Thoracic aorta (tissue), 2 donors: ENCODE measurements around the gene MYO6. TPM values are rescaled to one million over a fixed set of nuclear protein-coding genes. Genes with fewer than 3 reads are reported as not detected.

ENCODE experiments used
- ATAC-seq: fragments of 150-250 bp; one replicate; pipeline ENCODE4 v1.8.0; 2017; ENCODE audit warnings: low read depth; ENCODE audit not compliant: insufficient number of reproducible peaks, low FRiP score
- DNase-seq: peaks from one replicate; pipeline ENCODE4 v3.0.0-alpha.2; 2020; ENCODE audit warnings: low spot score
- H3K27ac ChIP-seq, 2 donors: fragments of 200-600 bp; sonication (generic); 1 replicate in 1 of 2; 2 replicates in 1 of 2; pipeline ENCODE4 v1.5.1; 2016; ENCODE audit warnings: mild to moderate bottlenecking in 2 of 2, moderate library complexity in 2 of 2
- H3K27me3 ChIP-seq: fragments of 200-600 bp; sonication (generic); replicated peaks from 2 replicates; pipeline ENCODE4 v1.6.0; 2016; ENCODE audit warnings: mild to moderate bottlenecking; ENCODE audit not compliant: insufficient read depth
- H3K36me3 ChIP-seq: fragments of 200-600 bp; sonication (generic); one replicate; pipeline ENCODE4 v1.5.1; 2016
- H3K4me1 ChIP-seq, 2 donors: fragments of 200-600 bp; sonication (generic); 1 replicate in 1 of 2; 2 replicates in 1 of 2; pipeline versions ENCODE4 v1.5.1 to v1.6.0; 2016; ENCODE audit warnings: low read depth in 2 of 2, mild to moderate bottlenecking in 1 of 2; ENCODE audit not compliant: control insufficient read depth in 1 of 2
- H3K4me3 ChIP-seq: fragments of 200-600 bp; sonication (generic); 2 replicates; pipeline ENCODE4 v1.5.1; 2016; ENCODE audit warnings: mild to moderate bottlenecking
- H3K9me3 ChIP-seq: fragments of 200-600 bp; sonication (generic); 2 replicates; pipeline ENCODE4 v1.5.1; 2016
- total RNA-seq, 2 donors: library from RNA; depleted of rRNA; stranded (reverse); fragments of >200 nt; gene quantifications; one replicate each; pipeline versions ENCODE4 v1.1.0 to v1.2.3, GENCODE V29; 2016
- TF ChIP-seq, protein P1 (sequence below): fragments of 200-600 bp; sonication (generic); IDR thresholded peaks from one replicate; pipeline ENCODE4 v1.5.1; 2019; ENCODE audit warnings: antibody characterized with exemption

MYO6 gene
- total RNA-seq, 2 donors from 2014 or later, result 23.8 to 30.1 TPM

DNA sequence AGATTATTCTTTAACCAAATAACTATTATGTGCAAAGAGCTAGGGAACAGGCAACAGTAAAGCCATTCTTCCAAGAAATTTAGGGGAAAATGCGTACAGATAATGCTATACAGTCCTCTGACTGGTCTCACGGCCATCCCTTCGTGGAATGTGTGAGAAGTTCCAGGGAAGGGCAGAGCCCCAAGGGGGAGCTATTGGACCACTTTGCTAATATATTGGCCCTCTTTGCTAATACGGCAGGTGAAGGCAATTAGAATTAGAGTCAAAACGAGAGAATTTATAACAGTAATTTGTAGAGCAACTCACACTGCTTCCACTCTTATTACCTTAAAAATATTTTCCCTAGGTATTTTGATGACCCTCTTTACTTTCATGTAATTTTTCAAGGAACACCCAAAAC, 183.0 kb downstream of the MYO6 start:
- H3K27me3 ChIP-seq, result no peaks in the 10 kb centered on the region
- DNase-seq (no peak), ATAC-seq (no peak)
- no peak overlapping the region for H3K4me3 ChIP-seq
- TF ChIP-seq, protein P1, sequence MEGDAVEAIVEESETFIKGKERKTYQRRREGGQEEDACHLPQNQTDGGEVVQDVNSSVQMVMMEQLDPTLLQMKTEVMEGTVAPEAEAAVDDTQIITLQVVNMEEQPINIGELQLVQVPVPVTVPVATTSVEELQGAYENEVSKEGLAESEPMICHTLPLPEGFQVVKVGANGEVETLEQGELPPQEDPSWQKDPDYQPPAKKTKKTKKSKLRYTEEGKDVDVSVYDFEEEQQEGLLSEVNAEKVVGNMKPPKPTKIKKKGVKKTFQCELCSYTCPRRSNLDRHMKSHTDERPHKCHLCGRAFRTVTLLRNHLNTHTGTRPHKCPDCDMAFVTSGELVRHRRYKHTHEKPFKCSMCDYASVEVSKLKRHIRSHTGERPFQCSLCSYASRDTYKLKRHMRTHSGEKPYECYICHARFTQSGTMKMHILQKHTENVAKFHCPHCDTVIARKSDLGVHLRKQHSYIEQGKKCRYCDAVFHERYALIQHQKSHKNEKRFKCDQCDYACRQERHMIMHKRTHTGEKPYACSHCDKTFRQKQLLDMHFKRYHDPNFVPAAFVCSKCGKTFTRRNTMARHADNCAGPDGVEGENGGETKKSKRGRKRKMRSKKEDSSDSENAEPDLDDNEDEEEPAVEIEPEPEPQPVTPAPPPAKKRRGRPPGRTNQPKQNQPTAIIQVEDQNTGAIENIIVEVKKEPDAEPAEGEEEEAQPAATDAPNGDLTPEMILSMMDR, result no peak
- H3K27ac ChIP-seq, result peak overlapping the region; percentile 43 to 55
- no peaks in the 10 kb centered on the region for H3K36me3 ChIP-seq
- H3K9me3 ChIP-seq, result no peaks in the 10 kb centered on the region
- peaks cover 0 to 18% of the 10 kb centered on the region in 2 donors for H3K4me1 ChIP-seq

DNA sequence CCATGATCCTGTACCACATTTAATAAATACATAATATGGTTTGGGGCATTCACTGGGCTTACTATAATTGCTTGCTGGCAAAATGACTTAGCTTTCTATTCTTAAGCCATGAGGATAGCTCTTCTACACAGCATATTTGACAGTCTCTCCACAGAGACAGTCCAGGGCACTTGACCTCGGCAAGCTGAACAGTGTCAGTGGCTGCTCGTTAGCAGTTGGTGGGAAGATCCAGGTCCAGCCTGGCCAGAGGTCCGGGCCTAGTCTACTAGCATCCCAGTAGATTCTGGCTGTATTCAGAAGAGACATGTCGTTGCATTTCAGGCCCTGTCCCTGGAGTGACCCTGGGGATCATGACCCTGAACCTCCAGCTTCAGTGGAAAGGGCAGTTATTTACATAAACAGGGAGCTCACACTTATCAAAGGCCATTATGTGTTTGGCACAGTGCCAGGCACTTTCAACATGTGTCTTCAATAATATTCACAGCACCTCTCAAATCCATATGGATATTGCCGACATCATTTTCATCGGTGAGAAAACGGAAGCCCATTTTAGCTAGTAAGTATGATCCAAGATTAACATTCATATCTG, 184.4 kb downstream of the MYO6 start:
- H3K27me3 ChIP-seq, result no peaks in the 10 kb centered on the region
- H3K36me3 ChIP-seq, result no peaks in the 10 kb centered on the region
- H3K4me1 ChIP-seq, result peaks cover 0 to 18% of the 10 kb centered on the region in 2 donors
- no peak overlapping the region for H3K4me3 ChIP-seq
- DNase-seq (no peak), ATAC-seq (no peak)
- TF ChIP-seq, protein P1, result no peak
- H3K9me3 ChIP-seq, result no peaks in the 10 kb centered on the region
- no peak overlapping the region for H3K27ac ChIP-seq

DNA sequence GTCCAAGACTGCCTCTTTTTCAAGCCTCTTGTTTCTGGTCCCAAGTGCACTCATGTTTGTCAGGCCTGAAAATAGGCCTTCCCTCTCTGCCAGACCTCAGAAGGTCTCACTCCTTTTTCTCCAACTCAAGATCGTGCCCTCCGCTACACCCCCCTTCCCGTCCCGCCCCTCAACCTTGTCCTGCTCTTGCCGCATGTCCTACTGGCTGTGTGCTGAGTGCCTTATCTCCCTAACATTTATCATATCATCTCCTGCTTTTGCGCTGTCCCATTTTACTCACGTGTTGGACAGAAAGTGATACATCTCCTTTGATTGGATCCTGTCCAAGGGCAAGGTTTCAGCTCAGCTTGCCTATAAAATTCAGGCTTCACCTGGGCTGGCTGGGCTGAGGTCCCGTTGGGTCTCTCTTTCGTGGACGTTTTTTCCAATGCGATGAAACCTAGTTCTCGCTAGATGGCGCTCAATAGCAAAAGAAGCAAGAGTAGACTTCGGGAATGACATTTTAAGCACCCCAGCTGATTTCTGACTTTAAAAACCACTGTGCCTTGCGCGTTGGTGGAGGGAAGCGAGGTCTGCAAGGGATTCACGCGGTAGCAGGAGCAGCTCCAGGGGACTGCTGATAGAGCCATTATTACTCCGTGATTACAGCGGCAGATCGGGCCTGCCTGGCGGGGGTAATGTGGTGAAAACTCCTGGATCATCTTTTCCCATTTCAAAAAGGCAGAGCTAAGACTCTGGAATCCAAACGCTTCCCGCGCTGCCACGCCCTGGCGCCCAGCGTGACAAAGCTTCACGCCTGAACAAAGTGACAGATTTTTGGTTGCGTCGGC, 185.8 kb downstream of the MYO6 start:
- peak overlapping the region; percentile 67 for H3K4me3 ChIP-seq
- ATAC-seq, result peak; percentile 72
- no peak for DNase-seq
- no peaks in the 10 kb centered on the region for H3K9me3 ChIP-seq
- H3K36me3 ChIP-seq, result no peaks in the 10 kb centered on the region
- H3K27me3 ChIP-seq, result no peaks in the 10 kb centered on the region
- H3K4me1 ChIP-seq, result peaks cover 0 to 18% of the 10 kb centered on the region in 2 donors
- no peak overlapping the region for H3K27ac ChIP-seq
- TF ChIP-seq, protein P1, result peak; percentile 59

DNA sequence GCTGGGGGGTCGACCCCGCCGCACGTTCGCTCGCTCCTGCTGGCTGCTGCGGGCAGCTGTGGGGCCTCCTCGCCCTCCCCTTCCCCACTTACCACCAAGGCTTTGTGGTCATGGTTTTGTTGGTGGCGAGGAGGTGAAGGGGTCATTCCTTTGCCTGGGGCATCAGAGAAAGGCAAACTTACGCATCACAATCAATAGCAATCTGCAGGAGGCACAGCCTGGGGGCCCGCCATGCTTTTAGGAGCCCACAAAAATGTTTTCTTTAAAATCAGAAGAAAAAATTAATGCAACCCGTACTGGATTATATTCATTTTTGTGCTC, 186.4 kb downstream of the MYO6 start:
- no peak for DNase-seq
- Histone ChIP-seq H3K27ac (no peak overlapping the region), H3K4me1 (peaks cover 0 to 17% of the 10 kb centered on the region in 2 donors), H3K9me3 (no peaks in the 10 kb centered on the region), H3K36me3 (no peaks in the 10 kb centered on the region), H3K4me3 (peak overlapping the region; percentile 67), H3K27me3 (no peaks in the 10 kb centered on the region)
- TF ChIP-seq, protein P1, result no peak
- no peak for ATAC-seq

DNA sequence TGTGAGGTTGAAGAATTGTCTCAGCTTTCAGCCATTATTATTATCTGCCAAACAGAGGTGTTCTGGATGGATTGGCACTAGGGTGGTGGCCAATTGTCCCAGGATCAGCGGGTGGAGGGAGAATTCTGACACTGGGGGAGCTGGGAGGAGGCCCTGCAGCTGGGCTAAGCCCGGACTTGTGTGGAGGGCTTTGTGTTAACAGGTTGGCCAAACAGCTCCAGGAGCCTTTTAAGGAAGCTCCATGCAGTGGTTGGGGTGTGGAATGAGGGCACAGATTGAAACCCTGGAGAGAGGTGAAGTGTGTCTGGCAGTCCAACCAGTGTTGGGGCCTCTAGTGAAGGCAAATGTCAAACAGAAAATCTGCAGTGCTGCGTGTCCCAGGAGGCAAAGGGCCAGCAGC, 187.6 kb downstream of the MYO6 start:
- Histone ChIP-seq H3K9me3 (no peaks in the 10 kb centered on the region), H3K27ac (no peak overlapping the region), H3K4me3 (no peak overlapping the region), H3K27me3 (no peaks in the 10 kb centered on the region), H3K4me1 (peaks cover 0 to 4% of the 10 kb centered on the region in 2 donors), H3K36me3 (no peaks in the 10 kb centered on the region)
- DNase-seq (no peak), ATAC-seq (no peak)
- TF ChIP-seq, protein P1, result no peak
